Fibroblast of skin of scalp (primary cell): ENCODE measurements around the gene SLC26A11.
"Not testable (repeated sequence)": the region's sequence is repeated elsewhere in the genome, so short reads cannot be mapped to it uniquely, and the experiment has no call there.

ENCODE experiments used
- DNase-seq: peaks from one replicate; pipeline ENCODE4 v3.0.0-alpha.2; 2013

Gene SLC26A11

DNA sequence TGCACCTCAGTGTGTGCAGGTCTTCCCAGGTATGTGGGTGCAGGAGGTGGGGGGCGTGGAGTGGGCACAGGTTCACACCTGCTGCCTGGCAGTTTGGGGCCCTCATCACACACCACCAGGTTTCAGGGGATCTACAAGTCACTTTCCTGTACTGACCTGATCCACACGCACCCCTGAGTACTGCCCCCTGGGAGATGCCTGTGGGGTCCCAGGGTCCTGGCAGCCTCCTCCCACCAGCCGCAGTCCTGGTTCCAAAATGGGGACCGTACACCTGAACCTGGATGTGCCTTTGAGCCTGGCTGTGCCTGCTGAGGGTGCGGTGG, 66.4 kb downstream of the SLC26A11 start:
- no peak for DNase-seq

DNA sequence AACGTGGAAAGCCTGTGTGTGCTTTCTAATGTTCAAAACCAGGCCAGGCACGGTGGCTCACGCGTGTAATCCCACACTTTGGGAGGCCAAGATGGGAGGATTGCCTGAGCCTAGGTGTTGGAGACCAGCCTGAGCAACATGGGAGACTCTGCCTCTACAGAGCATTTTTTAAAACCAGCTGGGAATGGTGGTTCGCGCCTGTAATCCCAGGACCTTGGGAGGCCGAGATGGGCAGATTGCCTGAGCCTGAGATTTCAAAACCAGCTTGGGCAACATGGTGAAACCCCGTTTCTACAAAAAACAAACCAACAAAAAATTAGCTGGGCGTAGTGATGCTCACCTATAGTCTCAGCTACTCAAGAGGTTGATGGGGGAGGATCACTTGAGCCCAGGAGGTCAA, 66.8 kb downstream of the SLC26A11 start:
- DNase-seq: no peak

DNA sequence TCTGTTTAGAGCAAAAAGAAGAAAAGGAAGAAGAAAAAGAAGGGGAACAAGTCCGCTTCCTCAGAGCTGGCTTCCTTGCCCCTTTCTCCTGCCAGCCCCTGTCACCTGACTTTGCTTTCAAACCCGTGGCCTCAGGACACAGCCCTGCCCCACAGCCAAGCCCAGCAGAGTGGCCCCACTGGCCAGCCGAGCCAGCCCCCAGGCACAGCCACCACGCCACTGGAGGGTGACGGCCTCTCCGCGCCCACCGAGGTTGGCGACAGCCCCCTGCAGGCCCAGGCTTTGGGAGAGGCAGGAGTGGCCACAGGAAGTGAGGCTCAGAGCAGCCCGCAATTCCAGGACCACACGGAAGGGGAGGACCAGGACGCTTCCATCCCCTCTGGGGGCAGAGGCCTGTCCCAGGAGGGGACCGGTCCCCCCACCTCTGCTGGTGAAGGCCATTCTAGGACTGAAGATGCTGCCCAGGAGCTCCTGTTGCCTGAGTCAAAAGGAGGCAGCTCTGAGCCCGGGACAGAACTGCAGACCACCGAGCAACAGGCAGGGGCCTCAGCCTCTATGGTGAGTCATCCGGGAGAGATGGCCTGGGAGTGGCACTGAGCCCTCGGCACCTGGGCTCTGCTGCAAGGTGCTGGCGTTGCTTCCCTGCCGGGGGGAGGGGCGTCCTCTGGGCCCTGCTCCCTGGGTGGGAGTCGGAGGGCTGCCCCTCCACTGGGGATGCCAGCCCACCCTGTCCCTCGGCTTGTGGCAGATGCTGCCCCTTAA, 67.8 kb downstream of the SLC26A11 start:
- DNase-seq: no peak

DNA sequence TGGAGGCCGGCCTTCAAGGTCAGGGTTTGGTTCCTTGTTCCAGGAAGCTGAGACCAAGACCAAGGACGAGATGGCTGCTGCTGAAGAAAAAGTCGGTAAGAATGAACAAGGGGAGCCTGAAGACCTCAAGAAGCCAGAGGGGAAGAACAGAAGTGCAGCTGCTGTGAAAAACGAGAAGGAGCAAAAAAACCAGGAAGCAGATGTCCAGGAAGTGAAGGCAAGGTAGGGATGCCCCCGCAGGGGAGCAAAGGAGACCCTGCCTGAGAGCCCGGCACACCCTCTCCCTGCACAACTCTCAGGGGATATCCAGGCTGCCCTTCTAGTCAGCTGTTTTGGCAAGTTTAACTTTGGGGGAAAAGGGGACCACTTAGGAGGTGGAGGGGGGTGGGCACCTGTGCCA, 69.4 kb downstream of the SLC26A11 start:
- DNase-seq: no peak

DNA sequence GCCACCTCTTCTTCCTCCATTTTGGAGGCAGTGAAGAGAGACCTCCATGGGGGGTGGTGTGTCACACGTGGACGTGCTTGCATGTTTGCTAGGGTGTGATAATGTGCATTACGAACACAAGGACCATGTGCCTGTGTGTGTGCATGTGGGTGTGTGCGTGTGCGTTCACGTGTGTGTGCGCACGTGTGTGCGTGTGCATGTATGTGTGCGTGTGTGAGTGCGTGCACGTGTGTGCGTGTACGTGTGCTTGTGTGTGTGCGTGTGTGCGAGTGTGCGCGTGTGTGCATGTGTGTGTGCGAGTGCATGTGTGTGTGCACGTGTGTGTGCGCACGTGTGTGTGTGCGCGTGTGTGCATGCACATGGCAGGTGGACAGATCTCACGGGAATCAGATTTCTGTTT, 69.9 kb downstream of the SLC26A11 start:
- no peak for DNase-seq

DNA sequence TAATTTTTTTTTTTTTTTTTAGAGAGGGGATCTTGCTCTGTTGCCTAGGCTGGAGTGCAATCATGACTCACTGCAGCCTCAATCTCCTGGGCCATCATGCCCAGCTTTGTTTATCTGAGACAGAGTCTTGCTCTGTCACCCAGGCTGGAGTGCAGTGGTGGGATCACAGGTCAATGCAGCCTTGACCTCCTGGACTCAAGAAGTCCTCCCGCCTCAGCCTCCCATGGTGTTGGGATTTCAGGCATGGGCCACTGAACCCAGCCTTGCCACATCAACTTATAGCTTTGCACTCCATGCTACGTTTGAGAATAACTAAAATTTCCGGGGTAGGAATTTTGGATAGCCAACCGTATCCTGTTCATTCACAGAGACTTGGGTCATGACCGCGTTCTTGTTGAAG, 71.0 kb downstream of the SLC26A11 start:
- DNase-seq: no peak

DNA sequence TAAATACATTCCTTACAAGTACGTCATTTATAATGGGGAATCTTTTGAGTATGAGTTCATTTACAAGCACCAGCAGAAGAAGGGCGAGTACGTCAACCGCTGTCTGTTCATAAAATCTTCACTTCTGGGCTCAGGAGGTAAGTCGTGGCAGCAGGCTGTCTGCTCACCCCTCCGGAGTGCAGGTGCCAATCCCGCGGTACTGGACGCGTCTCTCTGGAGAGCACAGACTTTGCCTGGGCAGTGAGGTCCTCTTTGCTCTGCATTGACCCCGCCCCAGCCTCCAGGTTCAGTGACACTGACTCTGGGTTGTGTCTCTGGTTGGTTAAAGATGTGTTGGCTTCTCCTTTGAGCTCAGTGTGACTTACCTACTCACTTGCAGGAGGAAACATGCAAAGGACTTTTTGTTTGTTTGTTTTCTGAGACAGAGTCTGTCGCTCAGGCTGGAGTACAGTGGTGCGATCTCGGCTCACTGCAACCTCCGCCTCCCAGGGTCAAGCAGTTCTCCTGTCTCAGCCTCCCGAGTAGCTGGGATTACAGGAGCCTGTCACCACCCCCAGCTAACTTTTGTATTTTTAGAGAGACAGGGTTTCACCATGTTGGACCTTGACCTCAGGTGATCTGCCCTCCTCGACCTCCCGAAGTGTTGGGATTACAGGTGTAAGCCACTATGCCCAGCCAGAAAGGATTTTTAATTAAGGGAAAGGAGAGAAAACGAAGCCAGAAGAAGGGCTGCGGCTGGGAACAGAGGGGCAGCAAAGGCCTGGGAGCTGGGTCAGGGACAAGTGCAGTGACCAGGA, 71.7 kb downstream of the SLC26A11 start:
- DNase-seq: no peak

DNA sequence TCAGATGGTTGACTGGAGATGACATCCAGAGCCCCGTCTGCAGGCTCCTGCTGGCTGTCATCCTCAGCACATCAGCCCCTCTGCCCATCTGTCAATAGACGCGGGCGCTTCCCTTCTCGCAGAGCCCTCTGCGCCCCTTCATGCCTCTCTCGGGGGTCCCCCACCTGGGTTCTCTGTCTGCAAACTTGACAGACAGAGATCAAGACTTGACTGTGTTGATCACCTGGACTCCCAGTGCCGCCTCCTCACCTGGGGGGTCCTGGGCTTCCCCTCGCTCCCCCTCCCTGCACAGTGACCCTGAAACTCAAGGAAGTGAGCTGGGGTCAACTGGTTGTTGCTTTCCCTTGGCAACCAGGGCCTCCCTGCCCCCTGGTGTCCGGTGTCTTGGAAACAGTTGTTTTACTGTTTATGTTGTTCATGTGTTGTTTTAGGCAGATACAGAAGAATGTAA, 72.3 kb downstream of the SLC26A11 start:
- DNase-seq: no peak

DNA sequence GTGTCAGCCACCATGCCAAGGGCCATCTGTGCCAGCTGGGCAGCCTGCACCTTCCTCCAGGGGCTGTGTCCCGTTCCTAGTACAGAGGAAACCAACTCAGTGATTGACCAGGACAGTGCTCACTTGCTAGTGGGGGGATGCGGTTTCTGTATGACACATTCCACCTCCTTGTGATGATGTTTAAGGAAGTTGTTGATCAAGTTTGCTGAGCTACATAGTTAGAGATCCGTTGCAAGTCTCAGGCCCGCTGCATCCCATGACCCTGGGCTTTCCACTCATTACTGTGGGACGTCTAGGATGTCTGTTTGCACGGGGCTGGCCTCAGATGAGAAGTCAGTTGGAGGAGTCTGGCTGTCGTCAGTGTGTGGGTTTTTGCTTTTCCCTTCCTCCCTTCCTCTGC, 74.0 kb downstream of the SLC26A11 start:
- no peak for DNase-seq

DNA sequence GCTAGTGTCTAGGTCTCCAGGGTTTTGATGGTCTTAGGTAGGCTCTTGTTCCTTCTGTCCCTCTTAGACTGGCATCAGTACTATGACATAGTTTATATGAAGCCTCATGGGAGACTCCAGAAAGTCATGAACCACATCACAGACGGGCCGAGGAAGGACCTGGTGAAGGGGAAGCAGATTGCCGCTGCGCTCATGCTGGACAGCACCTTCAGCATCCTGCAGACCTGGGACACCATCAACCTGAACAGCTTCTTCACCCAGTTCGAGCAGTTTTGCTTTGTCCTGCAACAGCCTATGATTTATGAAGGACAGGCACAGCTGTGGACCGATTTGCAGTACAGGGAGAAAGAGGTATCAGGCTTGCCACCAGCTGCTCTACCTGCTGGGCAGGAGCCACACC, 74.4 kb downstream of the SLC26A11 start:
- DNase-seq: no peak

DNA sequence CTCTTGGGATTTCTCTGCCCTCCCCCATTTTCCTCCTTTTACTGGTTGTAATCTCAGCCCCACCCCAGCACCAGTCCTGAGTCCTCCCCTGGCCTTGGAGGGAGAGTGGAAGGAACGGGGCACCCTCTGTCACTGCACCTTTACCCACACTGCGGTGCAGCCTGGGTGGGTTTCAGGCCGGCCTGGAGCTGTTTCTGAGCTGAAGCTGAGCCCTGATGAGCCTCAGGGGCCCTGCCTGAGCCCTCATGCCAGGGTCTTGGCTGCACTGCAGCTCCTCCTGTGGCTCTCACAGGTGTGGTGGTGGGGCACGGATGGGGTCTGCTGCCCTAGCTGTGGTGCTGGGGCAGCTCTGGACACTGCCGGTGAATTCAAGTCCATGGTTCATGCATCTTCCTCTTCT, 74.9 kb downstream of the SLC26A11 start:
- DNase-seq: no peak

DNA sequence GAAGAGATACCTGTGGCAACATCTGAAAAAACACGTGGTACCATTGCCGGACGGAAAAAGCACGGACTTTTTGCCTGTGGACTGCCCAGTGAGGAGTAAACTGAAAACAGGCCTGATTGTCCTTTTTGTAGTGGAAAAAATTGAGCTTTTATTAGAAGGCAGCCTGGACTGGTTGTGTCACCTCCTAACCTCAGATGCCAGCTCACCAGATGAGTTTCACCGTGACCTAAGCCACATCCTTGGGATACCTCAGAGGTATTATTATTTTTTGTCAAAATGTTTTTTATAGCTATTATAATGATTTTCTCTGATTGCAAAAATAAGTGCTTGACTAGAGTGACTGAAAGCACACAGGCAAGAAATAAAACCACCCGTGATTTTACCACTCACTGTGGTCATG, 75.3 kb downstream of the SLC26A11 start:
- DNase-seq: no peak

DNA sequence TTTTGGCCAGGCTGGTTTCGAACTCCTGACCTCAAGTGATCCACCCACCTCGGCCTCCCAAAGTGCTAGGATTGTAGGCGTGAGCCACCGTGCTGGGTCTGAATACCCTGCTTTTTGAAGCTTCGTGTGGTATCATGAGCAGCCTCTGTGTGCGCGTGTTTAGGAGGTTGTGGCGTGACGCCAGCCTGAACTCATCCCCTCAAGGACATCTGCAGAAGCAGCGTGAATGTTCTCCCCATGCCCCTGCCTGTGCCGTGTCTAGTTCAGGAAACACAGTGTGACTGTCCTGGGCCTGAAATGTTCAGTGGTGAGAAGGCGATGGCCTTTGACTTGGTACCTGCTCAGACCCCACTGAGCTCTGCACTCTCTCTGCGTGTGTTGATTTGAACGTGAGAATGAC, 76.0 kb downstream of the SLC26A11 start:
- no peak for DNase-seq

DNA sequence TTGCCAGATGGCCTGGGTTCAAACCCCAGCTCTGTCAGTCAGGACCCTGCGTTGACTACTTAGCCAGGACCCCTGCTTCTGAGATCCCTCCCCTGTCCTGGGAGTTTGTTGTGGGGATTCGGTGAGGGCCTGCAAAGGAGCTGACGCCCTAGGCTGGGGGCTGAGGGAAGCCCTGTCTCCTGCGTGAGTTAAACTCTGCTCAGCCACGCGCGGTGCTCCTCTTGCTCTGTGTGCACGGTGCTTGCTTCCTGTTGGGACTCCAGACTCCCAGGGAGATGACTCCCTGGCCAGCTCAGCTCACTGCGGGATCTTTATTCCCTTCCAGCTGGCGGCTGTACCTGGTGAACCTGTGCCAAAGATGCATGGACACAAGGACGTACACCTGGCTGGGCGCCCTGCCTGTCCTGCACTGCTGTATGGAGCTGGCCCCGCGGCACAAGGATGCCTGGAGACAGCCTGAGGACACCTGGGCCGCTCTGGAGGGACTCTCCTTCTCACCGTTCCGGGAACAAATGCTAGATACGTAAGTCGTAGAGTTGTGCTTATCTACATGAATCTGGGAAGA, 77.9 kb downstream of the SLC26A11 start:
- no peak for DNase-seq

DNA sequence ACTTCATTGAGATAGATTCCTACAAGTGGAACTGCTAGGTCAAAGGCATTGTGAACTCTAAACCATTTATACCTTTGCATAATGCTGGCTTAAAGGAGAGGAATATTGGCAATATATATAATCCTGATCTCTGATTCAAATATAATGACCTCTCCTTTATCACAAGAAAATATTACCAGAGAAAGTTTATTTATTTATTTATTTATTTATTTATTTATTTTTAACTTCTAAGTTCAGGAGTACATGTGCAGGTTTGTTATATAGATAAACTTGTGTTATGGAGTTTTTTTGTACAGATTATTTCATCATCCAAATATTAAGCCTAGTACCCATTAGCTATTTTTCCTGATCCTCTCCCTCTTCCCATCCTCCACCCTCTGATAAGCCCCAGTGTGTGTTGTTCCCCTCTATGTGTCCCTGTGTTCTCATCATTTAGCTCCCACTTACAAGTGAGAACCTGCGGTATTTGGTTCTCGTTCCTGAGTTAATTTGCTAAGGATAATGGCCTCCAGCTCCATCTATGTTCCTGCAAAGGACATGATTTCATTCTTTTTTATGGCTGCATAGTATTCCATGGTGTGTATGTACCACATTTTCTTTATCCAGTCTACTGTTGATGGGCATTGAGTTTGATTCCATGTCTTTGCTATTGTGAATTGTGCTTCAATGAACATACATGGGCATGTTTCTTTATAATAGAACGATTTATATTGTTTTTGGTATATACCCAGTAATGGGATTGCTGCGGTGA, 79.3 kb downstream of the SLC26A11 start:
- not testable (repeated sequence) for DNase-seq

DNA sequence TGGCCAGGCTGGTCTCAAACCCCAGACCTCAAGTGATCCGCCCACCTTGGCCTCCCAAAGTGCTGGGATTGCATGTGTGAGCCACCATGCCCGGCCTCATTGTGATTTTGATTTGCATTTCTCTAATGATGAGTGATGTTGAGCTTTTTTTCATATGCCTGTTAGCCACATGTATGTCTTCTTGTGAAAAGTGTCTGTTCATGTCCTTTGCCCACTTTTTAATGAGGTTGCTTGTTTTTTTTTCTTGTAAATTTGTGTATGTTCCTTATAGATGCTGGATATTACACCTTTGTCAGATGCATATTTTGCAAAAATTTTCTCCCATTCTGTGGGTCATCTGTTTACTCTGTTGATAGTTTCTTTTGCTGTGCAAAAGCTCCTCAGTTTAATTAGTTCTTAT, 80.5 kb downstream of the SLC26A11 start:
- not testable (repeated sequence) for DNase-seq
